ENCODE data around the gene BHLHA15. TPM values are rescaled to one million over a fixed set of nuclear protein-coding genes. Genes with fewer than 3 reads are reported as not detected.

Gene BHLHA15
- total RNA-seq, 1 donor from 2014 or later, result 0.20 TPM

DNA sequence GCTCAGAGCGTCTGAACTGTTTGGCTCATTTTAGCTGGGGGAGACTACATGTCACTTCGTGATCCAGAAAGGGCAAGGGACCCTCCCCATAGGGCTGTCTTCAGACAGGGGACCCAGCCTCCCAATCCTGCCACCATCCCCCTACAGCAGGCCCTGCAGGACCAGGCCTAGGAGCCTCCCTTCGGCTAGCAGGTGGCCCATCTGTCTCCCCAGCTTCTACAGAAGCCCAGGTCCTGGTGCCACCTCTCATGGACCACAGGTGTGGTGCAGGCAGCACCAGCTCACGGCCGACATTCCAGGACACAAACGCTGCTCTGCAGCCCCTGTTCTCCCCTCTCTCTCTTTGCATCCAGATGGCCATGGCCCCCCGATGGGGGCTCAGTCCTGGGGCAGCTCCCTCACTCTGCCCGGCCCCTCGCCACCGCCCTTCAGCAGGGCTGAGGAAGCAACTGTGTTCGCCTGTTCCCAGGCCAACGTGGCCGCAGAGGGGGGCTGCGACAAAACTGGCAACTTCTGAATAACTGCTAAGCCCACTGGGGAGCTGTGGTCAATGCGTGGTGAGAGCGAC is 30.5 kb downstream of the BHLHA15 start:
- no peak for DNase-seq (ENCODE audit: low read depth in 2 of 2)

GRCh38 chr7:98242342-98242741 is 31.1 kb downstream of the BHLHA15 start:
- no peak for DNase-seq (ENCODE audit: low read depth in 2 of 2)

DNA sequence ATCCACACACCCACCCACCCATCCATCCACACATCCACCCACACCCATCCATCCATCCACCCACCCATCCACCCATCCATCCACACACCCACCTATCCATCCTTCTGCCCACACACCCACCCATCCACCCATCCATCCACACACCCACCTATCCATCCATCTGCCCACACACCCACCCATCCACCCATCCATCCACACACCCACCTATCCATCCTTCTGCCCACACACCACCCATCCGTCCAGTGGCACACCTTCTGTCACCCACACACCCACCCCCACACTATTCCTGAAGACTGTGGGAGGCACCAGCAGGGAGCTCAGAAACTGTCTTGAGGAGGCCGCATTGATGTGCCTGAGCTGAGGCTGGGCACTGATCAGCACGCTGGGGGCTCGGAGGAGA is 31.7 kb downstream of the BHLHA15 start:
- no peak for DNase-seq (ENCODE audit: low read depth in 2 of 2)

DNA sequence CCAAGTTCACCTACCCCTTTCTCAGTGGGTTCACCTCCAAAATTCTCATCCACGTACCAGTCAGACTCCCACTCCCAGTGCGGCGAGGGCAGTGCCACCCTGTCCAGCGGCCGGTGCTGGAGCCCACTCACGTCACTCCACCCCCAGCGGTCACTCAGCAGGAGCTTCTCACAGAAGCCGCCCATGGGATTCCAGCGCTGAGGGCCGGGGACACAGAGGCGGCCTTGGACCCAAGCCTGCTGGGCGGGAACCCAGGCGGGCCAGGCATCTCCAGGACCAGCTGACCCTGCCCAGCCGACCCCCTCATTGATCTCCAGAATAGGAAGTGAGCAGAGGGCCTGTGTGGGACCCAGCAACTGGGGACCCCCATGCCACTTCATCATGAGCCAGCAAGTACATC is 33.6 kb downstream of the BHLHA15 start:
- DNase-seq (ENCODE audit: low read depth in 2 of 2), result no peak

DNA sequence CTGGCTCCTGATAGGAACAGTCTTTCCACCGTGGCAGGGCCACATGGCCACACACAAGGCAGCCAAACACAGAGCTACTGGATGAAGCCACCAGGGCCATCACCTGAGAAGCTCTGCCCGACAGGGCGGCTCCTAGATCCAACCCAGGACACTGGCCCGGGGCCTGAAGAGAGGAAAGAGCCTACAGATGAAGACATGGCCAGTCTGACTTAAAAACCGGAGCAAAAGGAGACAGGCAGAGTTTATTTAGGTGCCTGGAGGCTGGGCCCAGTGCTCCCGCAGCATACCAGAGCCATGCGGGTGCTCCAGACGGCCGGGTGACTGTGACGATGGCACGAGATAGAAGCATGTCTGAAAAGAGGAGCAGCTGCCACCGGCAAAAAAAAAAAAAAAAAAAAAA is 36.9 kb downstream of the BHLHA15 start:
- no peak for DNase-seq (ENCODE audit: low read depth in 2 of 2)

- peak; percentile 58 to 73 for DNase-seq (ENCODE audit: low read depth in 2 of 2)
These were observed 37.9 kb downstream of the BHLHA15 start for GRCh38 chr7:98249106-98249505.

GRCh38 chr7:98250789-98251188 is 39.5 kb downstream of the BHLHA15 start:
- peak; percentile 30 to 59 for DNase-seq (ENCODE audit: low read depth in 2 of 2)

DNA sequence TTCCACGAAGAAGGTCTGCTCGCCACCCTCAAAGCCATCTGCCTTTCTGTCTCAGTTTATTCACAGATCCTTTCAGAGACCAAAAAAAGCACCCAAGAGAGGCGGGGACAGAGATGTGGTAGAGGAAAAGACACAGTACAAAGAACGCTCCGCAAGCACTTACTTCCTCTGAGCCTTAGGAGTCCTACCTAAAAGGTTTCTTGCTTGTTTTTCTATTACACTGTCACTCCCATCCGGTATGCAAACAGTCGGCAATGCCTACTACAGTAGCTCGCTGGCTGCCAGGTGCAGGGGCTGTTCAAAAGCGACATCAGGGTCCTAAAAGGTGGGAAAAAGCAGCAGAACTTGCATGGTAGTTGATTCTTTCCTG is 40.0 kb downstream of the BHLHA15 start:
- peak in 1 of 2 donors; percentile 17 for DNase-seq (ENCODE audit: low read depth in 2 of 2)

GRCh38 chr7:98251601-98252424 is 40.6 kb downstream of the BHLHA15 start, which contains the start of gene TECPR1:
TSS of gene TECPR1 (minus strand) at chr7:98252232. CDS start at chr7:98246146, 6,086 bp downstream.
- DNase-seq (ENCODE audit: low read depth in 2 of 2), result peak; percentile 93 to 94

GRCh38 chr7:98252425-98253054 is 41.3 kb downstream of the BHLHA15 start:
- no peak for DNase-seq (ENCODE audit: low read depth in 2 of 2)

- DNase-seq (ENCODE audit: low read depth in 2 of 2), result no peak
These were observed 43.3 kb downstream of the BHLHA15 start for GRCh38 chr7:98254516-98254915.

- peak in 1 of 2 donors; percentile 40 for DNase-seq (ENCODE audit: low read depth in 2 of 2)
These were observed 43.8 kb downstream of the BHLHA15 start for GRCh38 chr7:98254951-98255610.

GRCh38 chr7:98256431-98256830 is 45.2 kb downstream of the BHLHA15 start:
- DNase-seq (ENCODE audit: low read depth in 2 of 2), result no peak

DNA sequence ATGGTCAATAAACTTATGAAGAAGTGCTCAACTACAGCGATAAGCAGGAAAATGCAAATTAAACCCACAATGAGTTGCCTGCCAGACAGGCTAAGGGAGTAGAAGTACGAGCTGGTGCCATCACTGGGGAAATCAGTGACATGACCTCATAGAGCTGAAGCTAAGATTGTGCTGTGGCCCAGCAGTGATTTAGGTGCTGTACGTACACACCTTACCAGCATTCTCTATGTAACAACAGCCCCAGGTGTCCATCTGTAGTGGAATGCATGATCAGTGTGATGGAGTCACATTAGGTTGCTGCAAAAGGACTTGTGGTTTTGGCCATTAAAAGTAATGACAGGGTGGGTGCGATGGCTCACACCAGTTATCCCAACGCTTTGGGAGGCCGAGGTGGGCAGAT is 46.5 kb downstream of the BHLHA15 start:
- DNase-seq (ENCODE audit: low read depth in 2 of 2), result no peak

Other genes starting within 250 kb of the BHLHA15 start
- gene OCM2, start 221.2 kb upstream of the BHLHA15 start, total RNA-seq, result not detected in 2 replicates
- 6.5 and 7.1 TPM in 2 replicates for gene LMTK2, start 104.6 kb upstream of the BHLHA15 start, total RNA-seq
- gene TECPR1, start 40.8 kb downstream of the BHLHA15 start, total RNA-seq, result 55.4 and 64.7 TPM in 2 replicates
- 47.5 and 68.5 TPM in 2 replicates for gene BRI3, start 70.2 kb downstream of the BHLHA15 start, total RNA-seq
- gene BAIAP2L1, start 189.7 kb downstream of the BHLHA15 start, total RNA-seq, result under 0.01 and 0.22 TPM in 2 replicates